CD4-positive, alpha-beta T cell (primary cell): ENCODE measurements around the gene WWOX. TPM values are rescaled to one million over a fixed set of nuclear protein-coding genes. Genes with fewer than 3 reads are reported as not detected.

ENCODE experiments used
- ATAC-seq: fragments of 200-7000 bp; cut with Tn5 transposase; one replicate; pipeline ENCODE4 v1.10.0; 2022; ENCODE audit warnings: mild to moderate bottlenecking; ENCODE audit not compliant: poor library complexity
- CTCF ChIA-PET: fragments of 350-600 bp; sonication (Branson Sonifier 250); formaldehyde crosslinking; loops from one replicate; lab custom pipeline; 2021; ENCODE audit warnings: antibody characterized with exemption, inconsistent platforms; lab: Charles Lee
- POLR2A ChIA-PET: fragments of 350-600 bp; sonication (Branson Sonifier 250); formaldehyde crosslinking; loops from one replicate; lab custom pipeline; 2021; ENCODE audit warnings: antibody characterized with exemption, inconsistent platforms; lab: Charles Lee
- DNase-seq, 14 experiments: peaks; one replicate each; pipeline ENCODE4 v3.0.0-alpha.2; 2013 to 2020; ENCODE audit warnings: mixed read lengths in 2 of 14
- H3K27ac ChIP-seq, 2 donors: one replicate each; pipeline versions ENCODE4 v1.5.1 to v1.7.0; 2013; ENCODE audit warnings: low read length in 2 of 2, low read depth in 1 of 2, mild to moderate bottlenecking in 1 of 2
- H3K27me3 ChIP-seq, 2 experiments: 1 replicate in 1 of 2; 2 replicates in 1 of 2; pipeline versions ENCODE4 v1.6.1 to v1.7.0; 2013; ENCODE audit warnings: low read length in 2 of 2, control low read depth in 1 of 2, mild to moderate bottlenecking in 1 of 2, moderate library complexity in 1 of 2; ENCODE audit not compliant: insufficient read depth in 2 of 2, control insufficient read depth in 1 of 2
- H3K36me3 ChIP-seq: one replicate; pipeline ENCODE4 v1.6.1; 2013; ENCODE audit warnings: low read length, control low read depth; ENCODE audit not compliant: insufficient read depth
- H3K4me1 ChIP-seq: one replicate; pipeline ENCODE4 v1.6.1; 2013; ENCODE audit warnings: low read length, control low read depth; ENCODE audit not compliant: insufficient read depth
- H3K4me3 ChIP-seq: one replicate; pipeline ENCODE4 v1.5.1; 2013; ENCODE audit warnings: mild to moderate bottlenecking, low read length, moderate library complexity
- H3K9me3 ChIP-seq, 2 experiments: 1 replicate in 1 of 2; 2 replicates in 1 of 2; pipeline versions ENCODE4 v1.6.1 to v1.7.0; 2013; ENCODE audit warnings: low read length in 2 of 2, mild to moderate bottlenecking in 2 of 2, control low read depth in 1 of 2, moderate library complexity in 1 of 2; ENCODE audit not compliant: control insufficient read depth in 1 of 2, insufficient read depth in 1 of 2
- H3K27ac Mint-ChIP-seq: one replicate; pipeline ENCODE4 v1.8.0; 2020; ENCODE audit warnings: mixed read lengths
- H3K27me3 Mint-ChIP-seq: one replicate; pipeline ENCODE4 v1.8.0; 2021; ENCODE audit warnings: mixed read lengths
- H3K36me3 Mint-ChIP-seq: one replicate; pipeline ENCODE4 v1.8.0; 2021; ENCODE audit warnings: low read depth, mixed read lengths
- H3K4me1 Mint-ChIP-seq: one replicate; pipeline ENCODE4 v1.8.0; 2021; ENCODE audit warnings: low read depth, mixed read lengths
- H3K4me3 Mint-ChIP-seq: one replicate; pipeline ENCODE4 v1.8.0; 2020; ENCODE audit warnings: mild to moderate bottlenecking, mixed read lengths
- H3K9me3 Mint-ChIP-seq: one replicate; pipeline ENCODE4 v1.8.0; 2020; ENCODE audit warnings: mixed read lengths
- intact Hi-C, 2 experiments: fragments of 100-400 bp; cut with DNase I in 1 of 2; cut with micrococcal nuclease in 1 of 2; formaldehyde crosslinking; loops; one replicate each; pipeline versions ENCODE4 v1.15.1 to v1.9.0; 2023 to 2025; cut with DNase I, micrococcal nuclease
- total RNA-seq, 174 experiments: library from RNA in 2 of 174; stranded (reverse) in 2 of 174; gene quantifications; one replicate each; pipeline ENCODE4 v1.2.3 and lab custom pipeline; 2021 to 2026
- TF ChIP-seq, protein P1 (sequence below): fragments of 200-600 bp; IDR thresholded peaks from one replicate; pipeline ENCODE4 v1.8.0; 2022; ENCODE audit warnings: antibody characterized with exemption, mild to moderate bottlenecking

Gene WWOX
- total RNA-seq, 2 experiments from 2014 or later: 19.3 to 21.7 TPM

- no peak overlapping the region for H3K27ac ChIP-seq
- H3K36me3 ChIP-seq: no peaks in the 10 kb centered on the region
- ATAC-seq: no peak
- Mint-ChIP-seq H3K36me3 (no peaks in the 10 kb centered on the region), H3K4me3 (no peak overlapping the region), H3K9me3 (no peaks in the 10 kb centered on the region), H3K4me1 (no peaks in the 10 kb centered on the region), H3K27ac (no peak overlapping the region), H3K27me3 (no peaks in the 10 kb centered on the region)
- intact Hi-C loops: no loop called here
- ChIA-PET CTCF (no interaction called here), POLR2A (no interaction called here)
- no peaks in the 10 kb centered on the region for H3K27me3 ChIP-seq
- no peaks in the 10 kb centered on the region for H3K4me1 ChIP-seq
- TF ChIP-seq, protein P1, sequence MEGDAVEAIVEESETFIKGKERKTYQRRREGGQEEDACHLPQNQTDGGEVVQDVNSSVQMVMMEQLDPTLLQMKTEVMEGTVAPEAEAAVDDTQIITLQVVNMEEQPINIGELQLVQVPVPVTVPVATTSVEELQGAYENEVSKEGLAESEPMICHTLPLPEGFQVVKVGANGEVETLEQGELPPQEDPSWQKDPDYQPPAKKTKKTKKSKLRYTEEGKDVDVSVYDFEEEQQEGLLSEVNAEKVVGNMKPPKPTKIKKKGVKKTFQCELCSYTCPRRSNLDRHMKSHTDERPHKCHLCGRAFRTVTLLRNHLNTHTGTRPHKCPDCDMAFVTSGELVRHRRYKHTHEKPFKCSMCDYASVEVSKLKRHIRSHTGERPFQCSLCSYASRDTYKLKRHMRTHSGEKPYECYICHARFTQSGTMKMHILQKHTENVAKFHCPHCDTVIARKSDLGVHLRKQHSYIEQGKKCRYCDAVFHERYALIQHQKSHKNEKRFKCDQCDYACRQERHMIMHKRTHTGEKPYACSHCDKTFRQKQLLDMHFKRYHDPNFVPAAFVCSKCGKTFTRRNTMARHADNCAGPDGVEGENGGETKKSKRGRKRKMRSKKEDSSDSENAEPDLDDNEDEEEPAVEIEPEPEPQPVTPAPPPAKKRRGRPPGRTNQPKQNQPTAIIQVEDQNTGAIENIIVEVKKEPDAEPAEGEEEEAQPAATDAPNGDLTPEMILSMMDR: no peak
- DNase-seq: no peak
- no peak overlapping the region for H3K4me3 ChIP-seq
- H3K9me3 ChIP-seq: no peaks in the 10 kb centered on the region
Observed at GRCh38 chr16:78484509-78485058, 385.1 kb downstream of the WWOX start.

DNA sequence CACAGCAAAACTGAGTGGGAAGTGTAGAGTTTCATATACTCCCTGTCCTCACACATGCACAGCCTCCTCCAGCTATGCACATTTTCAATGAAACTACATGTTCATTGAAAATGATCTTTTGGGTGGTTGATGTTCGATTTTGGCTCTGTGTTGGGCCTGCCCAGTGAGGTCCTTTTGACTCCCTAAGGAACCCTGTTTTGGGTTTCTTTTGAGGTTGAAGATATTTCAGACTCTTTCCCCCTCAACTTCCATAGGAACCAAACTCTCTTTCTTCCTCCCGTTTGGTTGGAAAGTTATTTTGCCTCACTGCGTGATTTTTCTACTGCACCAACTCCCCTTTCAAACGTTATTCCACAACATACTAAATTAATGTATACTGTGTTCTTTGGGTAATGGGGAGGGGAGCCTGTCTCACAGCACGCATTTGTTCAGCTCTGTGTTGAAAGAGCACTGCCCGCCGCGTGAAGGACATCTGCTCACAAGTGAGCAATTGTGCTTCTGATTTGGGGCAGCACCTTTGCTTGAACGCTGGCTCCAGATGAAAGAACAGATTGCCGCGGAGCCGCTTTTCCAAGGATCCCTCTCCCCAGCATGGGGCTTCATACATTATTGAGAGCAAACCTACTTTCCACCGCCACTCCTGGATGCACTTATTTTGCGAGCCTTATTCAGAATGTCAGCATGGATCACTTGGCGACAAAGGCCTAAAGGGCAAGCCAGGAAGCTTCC lies 385.9 kb downstream of the WWOX start:
- ChIA-PET POLR2A (no interaction called here), CTCF (no interaction called here)
- Histone ChIP-seq H3K27ac (no peak overlapping the region), H3K9me3 (no peaks in the 10 kb centered on the region), H3K36me3 (no peaks in the 10 kb centered on the region), H3K4me3 (no peak overlapping the region), H3K4me1 (no peaks in the 10 kb centered on the region), H3K27me3 (no peaks in the 10 kb centered on the region)
- Mint-ChIP-seq H3K9me3 (no peaks in the 10 kb centered on the region), H3K4me1 (no peaks in the 10 kb centered on the region), H3K36me3 (no peaks in the 10 kb centered on the region), H3K27me3 (no peaks in the 10 kb centered on the region), H3K4me3 (no peak overlapping the region), H3K27ac (no peak overlapping the region)
- TF ChIP-seq, protein P1: no peak
- intact Hi-C loops: no loop called here
- ATAC-seq (no peak), DNase-seq (no peak)

DNA sequence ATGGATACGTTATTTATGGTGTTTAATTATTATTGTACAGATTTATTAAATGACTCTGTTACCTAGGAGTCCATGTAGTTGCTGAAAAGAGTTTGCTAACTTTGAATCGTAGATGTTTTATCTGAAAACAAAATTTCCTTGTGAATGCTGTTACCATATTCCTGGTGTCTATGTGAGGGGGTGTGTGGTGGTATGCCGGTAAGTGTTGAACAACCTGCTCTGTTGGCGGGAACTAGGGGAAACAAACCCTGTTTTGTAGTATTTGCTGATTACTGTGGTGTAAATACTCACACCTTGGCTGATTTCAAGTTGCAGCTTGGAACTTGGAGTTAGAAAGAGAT lies 386.4 kb downstream of the WWOX start:
- TF ChIP-seq, protein P1: no peak
- Mint-ChIP-seq H3K4me3 (no peak overlapping the region), H3K9me3 (no peaks in the 10 kb centered on the region), H3K4me1 (no peaks in the 10 kb centered on the region), H3K27me3 (no peaks in the 10 kb centered on the region), H3K27ac (no peak overlapping the region), H3K36me3 (no peaks in the 10 kb centered on the region)
- no peaks in the 10 kb centered on the region for H3K36me3 ChIP-seq
- H3K4me1 ChIP-seq: no peaks in the 10 kb centered on the region
- ChIA-PET POLR2A (no interaction called here), CTCF (no interaction called here)
- no peak for ATAC-seq
- no peaks in the 10 kb centered on the region for H3K27me3 ChIP-seq
- no peak for DNase-seq
- no peaks in the 10 kb centered on the region for H3K9me3 ChIP-seq
- H3K4me3 ChIP-seq: no peak overlapping the region
- no peak overlapping the region for H3K27ac ChIP-seq
- intact Hi-C loops: no loop called here
